Superior temporal gyrus (tissue), 1 donor: Measurements from ENCODE around the gene ASB2.

ENCODE experiments used
- DNase-seq: peaks from one replicate; pipeline ENCODE4 v3.0.0-alpha.2; 2016; ENCODE audit errors: extremely low spot score

ASB2 gene

GRCh38 chr14:94000267-94000666, 23.9 kb upstream of the ASB2 start:
- DNase-seq, result no peak

- no peak for DNase-seq
Measured at GRCh38 chr14:93999573-93999972, 23.2 kb upstream of the ASB2 start.

GRCh38 chr14:93998871-93999403, 22.6 kb upstream of the ASB2 start:
- DNase-seq, result no peak

- no peak for DNase-seq
Measured at GRCh38 chr14:93997916-93998870, 21.8 kb upstream of the ASB2 start.

- no peak for DNase-seq
Measured at GRCh38 chr14:93997082-93997481, 20.7 kb upstream of the ASB2 start, which contains the start of gene CCDC197. Gene CCDC197 (plus strand): TSS chr14:93997301. CDS start chr14:93998132, 831 bp downstream.

GRCh38 chr14:93996130-93996695, 19.8 kb upstream of the ASB2 start:
- DNase-seq, result no peak

- DNase-seq, result peak; percentile 51
Measured at GRCh38 chr14:93994919-93995682, 18.7 kb upstream of the ASB2 start.

GRCh38 chr14:93993382-93993781, 17.0 kb upstream of the ASB2 start:
- no peak for DNase-seq

GRCh38 chr14:93991649-93992048, 15.3 kb upstream of the ASB2 start:
- DNase-seq, result no peak

- no peak for DNase-seq
Measured at GRCh38 chr14:93991212-93991611, 14.8 kb upstream of the ASB2 start.

- DNase-seq, result no peak
Measured at GRCh38 chr14:93989939-93990338, 13.6 kb upstream of the ASB2 start.

- DNase-seq, result no peak
Measured at GRCh38 chr14:93987815-93988476, 11.6 kb upstream of the ASB2 start.

- DNase-seq, result no peak
Measured at GRCh38 chr14:93987376-93987775, 11.0 kb upstream of the ASB2 start.

- DNase-seq, result no peak
Measured at GRCh38 chr14:93986955-93987354, 10.6 kb upstream of the ASB2 start.

- peak; percentile 81 for DNase-seq
Measured at GRCh38 chr14:93984987-93985410, 8.6 kb upstream of the ASB2 start.

- no peak for DNase-seq
Measured at GRCh38 chr14:93984070-93984469, 7.7 kb upstream of the ASB2 start.

- DNase-seq, result no peak
Measured at GRCh38 chr14:93982230-93983007, 6.0 kb upstream of the ASB2 start.

- no peak for DNase-seq
Measured at GRCh38 chr14:93981316-93982229, 5.2 kb upstream of the ASB2 start.

- peak; percentile 49 for DNase-seq
Measured at GRCh38 chr14:93980456-93981201, 4.3 kb upstream of the ASB2 start.
